Lung (tissue), 12 donors: ENCODE measurements around the gene KIF7. TPM values are rescaled to one million over a fixed set of nuclear protein-coding genes. Genes with fewer than 3 reads are reported as not detected.

Source experiments
- ATAC-seq: fragments of 200-7000 bp; cut with Tn5 transposase; one replicate; pipeline ENCODE4 v1.9.1; 2020; ENCODE audit warnings: moderate number of reproducible peaks; ENCODE audit not compliant: insufficient read depth, low FRiP score
- DNase-seq, 3 donors: peaks; one replicate each; pipeline ENCODE4 v3.0.0-alpha.2; 2013 to 2017
- H3K27ac ChIP-seq, 2 donors: one replicate each; pipeline ENCODE4 v1.5.1; 2013; ENCODE audit warnings: mild to moderate bottlenecking in 2 of 2, moderate library complexity in 2 of 2, control low read depth in 1 of 2, inconsistent platforms in 1 of 2, low read depth in 1 of 2, low read length in 1 of 2
- H3K27me3 ChIP-seq, 3 donors: one replicate each; pipeline ENCODE4 v1.5.1; 2013; ENCODE audit warnings: low read length in 2 of 3; ENCODE audit not compliant: control insufficient read depth in 3 of 3, insufficient read depth in 3 of 3
- H3K36me3 ChIP-seq, 4 donors: one replicate each; pipeline ENCODE4 v1.5.1; 2013; ENCODE audit warnings: low read length in 4 of 4, mild to moderate bottlenecking in 1 of 4, moderate library complexity in 1 of 4; ENCODE audit not compliant: control insufficient read depth in 4 of 4, insufficient read depth in 4 of 4
- H3K4me1 ChIP-seq, 5 donors: one replicate each; pipeline ENCODE4 v1.5.1; 2013; ENCODE audit warnings: low read length in 5 of 5, mild to moderate bottlenecking in 2 of 5, moderate library complexity in 1 of 5; ENCODE audit not compliant: control insufficient read depth in 5 of 5, insufficient read depth in 5 of 5
- H3K4me3 ChIP-seq: one replicate; pipeline ENCODE4 v1.5.1; 2013; ENCODE audit warnings: mild to moderate bottlenecking, control low read depth, moderate library complexity
- H3K9ac ChIP-seq, 2 donors: one replicate each; pipeline ENCODE4 v1.5.1; 2013; ENCODE audit warnings: low read length in 2 of 2, control low read depth in 1 of 2; ENCODE audit not compliant: insufficient read depth in 1 of 2
- H3K9me3 ChIP-seq, 4 donors: one replicate each; pipeline ENCODE4 v1.5.1; 2013; ENCODE audit warnings: low read length in 3 of 4, mild to moderate bottlenecking in 1 of 4, moderate library complexity in 1 of 4; ENCODE audit not compliant: control insufficient read depth in 4 of 4, insufficient read depth in 3 of 4
- WGBS, 2 donors: extraction: QIAGEN DNeasy Blood & Tissue Kit; methylation state at CpG; one replicate each; pipeline ENCODE4 v1.1.7; 2013; 5-methylcytosine and 5-hydroxymethylcytosine counted together
- polyA plus RNA-seq, 2 donors: library from polyadenylated mRNA; stranded (reverse); fragments of 200-250 nt; gene quantifications; one replicate each; pipeline ENCODE4 v1.2.1, GENCODE V29; 2013
- total RNA-seq, 2 donors: library from RNA; depleted of rRNA in 1 of 2; stranded (reverse); fragments of >200 nt in 1 of 2; gene quantifications; one replicate each; pipeline ENCODE4 v1.2.1, GENCODE V29; 2014 to 2021
- TF ChIP-seq, protein P1 (sequence below): IDR thresholded peaks from 2 replicates; pipeline ENCODE4 v1.5.1; 2012; ENCODE audit warnings: mild to moderate bottlenecking; ENCODE audit errors: control extremely low read depth, extremely low read depth
- donor health status: control.
- donor health status: control.
- donor health status: Bipolar disorder and iron deficiency.
- donor health status: healthy.
- donor health status: DM: yes; HTN: yes; CAD: no.

The KIF7 gene
- total and polyA plus RNA-seq, 4 donors, result 1.3 to 6.5 (median 2.7) TPM

DNA sequence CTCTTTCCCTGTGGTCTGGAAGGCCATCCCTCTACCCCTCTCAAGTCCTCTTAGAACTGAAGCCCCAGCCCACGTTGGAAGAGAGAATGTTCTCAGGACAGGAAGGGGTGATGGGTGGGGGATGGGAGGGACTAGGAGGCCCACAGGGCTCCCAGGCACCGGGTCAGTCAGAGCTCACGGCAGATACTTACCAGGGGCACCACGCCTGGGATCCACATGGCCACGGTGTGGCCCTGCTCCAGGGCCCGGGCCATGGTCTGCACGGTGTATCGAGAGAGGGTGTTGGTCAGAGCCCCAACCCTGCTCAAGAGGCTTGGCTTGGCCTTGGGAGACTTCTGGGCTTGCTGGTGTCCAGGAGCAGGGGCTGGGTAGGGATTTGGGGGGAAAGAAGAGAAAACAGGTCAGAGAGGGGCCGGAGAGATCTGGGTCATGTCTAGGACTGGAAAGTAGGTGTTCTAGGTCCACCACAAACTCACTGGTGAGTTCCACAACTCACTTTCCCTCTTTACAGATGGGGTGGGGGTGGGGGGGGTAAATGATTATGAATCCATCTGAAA, 14.1 kb upstream of the KIF7 start:
- H3K27me3 ChIP-seq, result no peaks in the 10 kb centered on the region
- WGBS, 2 donors, result 77 to 90% methylated on average over 8 to 9 of the region's 9 CpGs
- no peak overlapping the region for H3K27ac ChIP-seq
- ATAC-seq (no peak), DNase-seq (no peak)
- no peak overlapping the region for H3K9ac ChIP-seq
- H3K9me3 ChIP-seq, result peaks cover 0 to 1% (median 0%) of the 10 kb centered on the region in 4 donors
- H3K36me3 ChIP-seq, result no peaks in the 10 kb centered on the region
- TF ChIP-seq, protein P1, sequence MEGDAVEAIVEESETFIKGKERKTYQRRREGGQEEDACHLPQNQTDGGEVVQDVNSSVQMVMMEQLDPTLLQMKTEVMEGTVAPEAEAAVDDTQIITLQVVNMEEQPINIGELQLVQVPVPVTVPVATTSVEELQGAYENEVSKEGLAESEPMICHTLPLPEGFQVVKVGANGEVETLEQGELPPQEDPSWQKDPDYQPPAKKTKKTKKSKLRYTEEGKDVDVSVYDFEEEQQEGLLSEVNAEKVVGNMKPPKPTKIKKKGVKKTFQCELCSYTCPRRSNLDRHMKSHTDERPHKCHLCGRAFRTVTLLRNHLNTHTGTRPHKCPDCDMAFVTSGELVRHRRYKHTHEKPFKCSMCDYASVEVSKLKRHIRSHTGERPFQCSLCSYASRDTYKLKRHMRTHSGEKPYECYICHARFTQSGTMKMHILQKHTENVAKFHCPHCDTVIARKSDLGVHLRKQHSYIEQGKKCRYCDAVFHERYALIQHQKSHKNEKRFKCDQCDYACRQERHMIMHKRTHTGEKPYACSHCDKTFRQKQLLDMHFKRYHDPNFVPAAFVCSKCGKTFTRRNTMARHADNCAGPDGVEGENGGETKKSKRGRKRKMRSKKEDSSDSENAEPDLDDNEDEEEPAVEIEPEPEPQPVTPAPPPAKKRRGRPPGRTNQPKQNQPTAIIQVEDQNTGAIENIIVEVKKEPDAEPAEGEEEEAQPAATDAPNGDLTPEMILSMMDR, result no peak
- peaks cover 0 to 19% (median 7%) of the 10 kb centered on the region in 5 donors for H3K4me1 ChIP-seq
- H3K4me3 ChIP-seq, result no peak overlapping the region

DNA sequence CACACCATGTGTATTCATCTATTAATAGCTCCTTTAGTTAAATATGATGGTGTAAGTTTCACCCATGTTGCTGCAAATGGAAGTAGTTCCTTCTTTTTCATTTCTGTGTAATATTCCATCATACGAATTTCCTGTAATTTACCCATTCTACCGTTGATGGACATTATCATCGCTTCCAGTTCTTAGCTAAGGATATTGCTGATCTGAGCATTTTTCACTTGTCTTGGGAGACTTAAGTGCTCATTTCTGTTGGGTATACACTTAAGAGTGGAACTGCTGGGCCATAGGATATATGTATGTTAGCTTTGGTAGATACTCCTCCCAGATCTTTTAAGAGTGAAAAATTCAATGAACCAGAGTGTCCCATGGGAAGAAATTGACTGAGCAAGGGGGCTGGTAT, 12.9 kb upstream of the KIF7 start:
- H3K4me3 ChIP-seq, result no peak overlapping the region
- no peak for DNase-seq
- no peak overlapping the region for H3K27ac ChIP-seq
- H3K27me3 ChIP-seq, result no peaks in the 10 kb centered on the region
- ATAC-seq, result no peak
- H3K36me3 ChIP-seq, result no peaks in the 10 kb centered on the region
- WGBS, 2 donors, result 88 to 91% methylated on average over 3 of the region's 3 CpGs
- H3K9me3 ChIP-seq, result peaks cover 0 to 1% (median 0%) of the 10 kb centered on the region in 4 donors
- H3K9ac ChIP-seq, result no peak overlapping the region
- TF ChIP-seq, protein P1, result no peak
- H3K4me1 ChIP-seq, result peaks cover 0 to 21% (median 5%) of the 10 kb centered on the region in 5 donors

DNA sequence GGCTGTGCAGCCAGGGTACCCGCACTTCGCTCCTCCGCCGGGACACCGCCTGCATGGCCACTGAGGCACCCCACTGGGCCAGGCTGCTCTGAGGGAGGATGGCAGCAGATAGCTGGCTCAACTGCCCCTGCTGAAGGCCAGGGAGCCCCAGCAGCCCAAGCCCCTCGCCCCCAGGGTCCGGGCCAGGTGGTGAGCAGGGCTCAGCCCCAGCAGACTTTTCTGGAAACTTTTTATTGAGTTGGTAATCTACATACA, 12.4 kb upstream of the KIF7 start:
- H3K4me1 ChIP-seq, result peaks cover 0 to 25% (median 5%) of the 10 kb centered on the region in 5 donors
- TF ChIP-seq, protein P1, result no peak
- peaks cover 0 to 1% (median 0%) of the 10 kb centered on the region in 4 donors for H3K9me3 ChIP-seq
- no peaks in the 10 kb centered on the region for H3K36me3 ChIP-seq
- no peak for ATAC-seq
- no peak overlapping the region for H3K27ac ChIP-seq
- 96 to 97% methylated on average over 7 of the region's 7 CpGs for WGBS, 2 donors
- no peak overlapping the region for H3K4me3 ChIP-seq
- DNase-seq, result no peak
- H3K9ac ChIP-seq, result no peak overlapping the region
- no peaks in the 10 kb centered on the region for H3K27me3 ChIP-seq
